GM18873 (cell line): Measurements from ENCODE around the gene ADAMTS17.
"Not testable (repeated sequence)": the region's sequence is repeated elsewhere in the genome, so short reads cannot be mapped to it uniquely, and the experiment has no call there.

Experiments
- ATAC-seq: cut with Tn5 transposase; IDR thresholded peaks from one replicate; pipeline ENCODE4 v1.9.1; 2021; ENCODE audit warnings: mild to moderate bottlenecking, moderate library complexity, moderate number of reproducible peaks; ENCODE audit not compliant: unreplicated experiment, low FRiP score

The ADAMTS17 gene

DNA sequence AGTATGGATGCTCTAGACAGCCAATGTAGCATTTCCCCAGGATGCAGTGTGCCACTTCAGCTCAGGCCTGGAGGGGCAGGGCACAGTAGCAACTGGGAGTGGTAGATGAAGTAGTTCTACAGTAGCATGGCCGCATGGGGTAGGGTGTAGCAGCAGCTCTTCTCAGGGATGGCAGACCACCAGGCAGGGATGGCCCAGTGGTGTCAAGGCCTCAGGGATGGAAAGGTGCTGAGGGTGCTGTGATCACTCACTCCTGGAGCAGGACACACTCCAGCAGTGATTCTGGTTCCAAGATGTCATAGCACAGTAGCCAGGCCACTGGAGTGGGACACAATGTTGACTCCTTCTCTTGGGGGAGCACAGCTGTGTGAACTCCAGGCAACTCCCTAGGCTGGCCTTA lies 397.6 kb downstream of the ADAMTS17 start:
- no peak for ATAC-seq

DNA sequence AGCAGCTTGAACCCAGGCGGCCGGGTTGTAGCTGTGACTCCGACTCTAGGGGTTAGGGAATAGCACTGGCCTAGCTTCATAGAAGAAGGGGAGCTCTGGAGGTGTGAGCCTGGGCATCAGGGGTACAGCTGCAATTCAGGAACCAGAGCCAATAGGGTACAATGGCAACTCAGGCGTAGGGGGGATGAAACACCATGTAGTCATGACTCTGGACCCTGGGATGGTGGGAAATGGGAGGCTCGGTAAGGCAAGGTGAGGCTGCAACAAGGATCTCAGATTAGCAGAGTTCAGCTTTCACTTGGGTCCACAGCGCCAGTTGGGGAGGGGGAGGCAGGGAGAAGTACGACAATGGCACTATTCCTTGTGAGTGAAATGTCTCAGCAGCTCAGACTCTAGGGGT lies 398.3 kb downstream of the ADAMTS17 start:
- no peak for ATAC-seq

DNA sequence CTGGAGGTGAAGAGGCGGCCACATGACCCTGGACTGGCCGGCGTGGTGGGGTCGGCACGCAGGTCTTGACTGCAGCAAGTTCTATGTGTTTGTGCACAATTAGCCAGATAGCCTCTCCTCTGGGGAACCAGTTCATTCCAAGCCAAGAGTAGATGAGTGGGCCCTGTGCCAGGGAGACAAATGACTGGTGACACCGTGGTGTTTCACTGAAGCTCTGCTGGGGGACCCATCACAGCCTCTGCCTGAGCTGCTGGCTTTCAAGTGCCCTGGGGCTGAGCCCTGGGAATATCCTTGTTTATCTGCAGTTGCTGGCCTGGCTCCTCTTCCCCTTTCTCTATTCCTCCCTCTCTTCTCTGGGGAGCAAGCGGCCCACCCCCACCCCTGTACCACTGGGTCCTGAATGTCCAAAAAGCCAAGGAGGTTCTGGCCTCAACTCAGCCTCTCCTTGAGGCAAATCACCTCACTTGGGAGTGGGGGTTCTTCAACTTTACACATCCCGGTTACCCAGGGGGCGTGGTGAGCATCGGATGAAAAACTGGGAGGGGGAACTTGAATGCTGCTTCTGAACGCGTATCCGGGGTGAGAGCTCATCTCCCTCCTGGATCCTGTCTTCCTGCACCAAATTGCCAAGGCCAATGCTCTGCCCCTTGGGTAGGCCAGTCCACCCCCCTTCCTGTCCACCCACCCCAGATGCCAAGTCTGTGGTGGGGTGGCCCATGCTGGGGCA lies 408.9 kb downstream of the ADAMTS17 start:
- no peak for ATAC-seq

DNA sequence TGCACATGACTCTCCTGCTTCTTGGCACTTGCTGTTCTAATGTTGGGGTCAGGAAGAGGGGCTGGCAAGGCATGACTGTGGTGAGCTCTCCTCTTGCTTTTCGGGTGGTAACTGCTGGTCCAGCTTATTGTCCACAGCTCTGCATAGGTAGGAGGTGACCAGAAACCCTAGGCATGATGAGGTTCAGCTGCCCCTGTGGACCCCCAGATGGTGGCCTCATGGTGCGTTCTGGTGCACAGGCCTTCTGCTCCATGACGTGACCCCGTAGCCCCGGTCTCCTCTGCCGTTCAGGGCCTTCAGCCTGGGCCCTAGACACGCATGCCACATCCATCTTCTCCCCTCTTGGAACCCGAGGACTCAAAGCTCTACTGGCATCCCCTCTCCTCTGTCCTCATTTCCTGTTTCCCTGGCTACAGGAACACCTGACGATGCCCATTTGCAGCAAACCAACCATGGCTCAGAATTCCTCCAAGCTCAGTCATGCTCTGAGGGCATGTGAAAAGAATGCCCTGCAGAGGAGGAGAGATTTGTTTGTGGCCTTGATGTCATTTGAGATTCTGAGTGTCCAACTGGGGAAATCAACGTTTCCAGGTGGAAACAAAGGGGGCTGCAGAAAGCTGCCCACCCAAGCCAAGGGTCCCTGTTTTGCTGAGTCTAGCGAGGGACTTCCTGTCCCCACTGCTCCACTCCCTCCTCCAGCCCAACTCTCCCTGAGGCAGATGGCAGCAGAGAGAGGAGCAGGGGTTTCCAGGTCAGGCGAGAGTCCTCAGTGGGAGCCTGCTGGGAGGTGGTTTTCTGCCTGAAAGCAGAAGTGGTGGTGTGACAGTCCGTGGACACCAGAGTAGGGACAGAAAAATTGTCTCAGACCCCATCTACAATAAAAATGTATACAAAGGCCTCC lies 409.8 kb downstream of the ADAMTS17 start:
- ATAC-seq: no peak

DNA sequence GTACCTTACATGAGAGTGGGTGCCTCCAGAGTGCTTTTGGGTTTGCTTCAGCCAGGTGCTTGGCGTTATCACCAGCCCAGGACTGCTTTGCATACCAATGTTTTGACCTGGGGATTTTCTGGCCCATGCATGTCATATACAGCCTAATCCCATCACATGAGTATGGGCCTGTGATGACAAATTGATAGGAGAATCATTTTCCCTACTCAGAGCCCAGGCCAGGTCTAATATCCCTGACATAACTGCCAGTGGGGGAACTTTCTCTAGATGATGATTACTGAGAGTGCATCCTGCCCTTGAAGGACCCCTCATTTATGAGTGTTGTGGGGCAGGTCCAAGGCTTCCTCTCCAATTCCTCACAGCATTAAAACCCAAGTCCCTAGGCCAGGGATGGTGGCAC lies 411.1 kb downstream of the ADAMTS17 start:
- no peak for ATAC-seq

DNA sequence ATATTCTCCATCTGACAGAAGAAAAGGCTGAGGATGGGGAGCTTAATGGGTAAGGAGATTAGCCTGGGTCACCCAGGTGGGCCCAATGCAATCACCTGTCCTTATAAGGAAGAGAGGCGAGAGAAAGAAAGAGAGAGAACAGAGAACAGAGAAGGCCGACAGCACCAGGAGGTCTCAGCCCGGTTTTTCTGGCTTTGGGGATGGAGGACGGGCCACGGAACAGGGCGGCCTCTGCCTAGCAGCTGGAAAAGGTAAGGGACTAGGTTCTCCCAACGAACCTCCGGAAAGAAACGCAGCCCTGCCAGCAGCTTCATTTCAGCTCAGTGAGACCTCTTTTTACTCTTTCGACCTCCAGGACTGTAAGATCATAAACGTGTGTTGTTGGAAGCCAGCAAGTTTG lies 412.5 kb downstream of the ADAMTS17 start:
- no peak for ATAC-seq

DNA sequence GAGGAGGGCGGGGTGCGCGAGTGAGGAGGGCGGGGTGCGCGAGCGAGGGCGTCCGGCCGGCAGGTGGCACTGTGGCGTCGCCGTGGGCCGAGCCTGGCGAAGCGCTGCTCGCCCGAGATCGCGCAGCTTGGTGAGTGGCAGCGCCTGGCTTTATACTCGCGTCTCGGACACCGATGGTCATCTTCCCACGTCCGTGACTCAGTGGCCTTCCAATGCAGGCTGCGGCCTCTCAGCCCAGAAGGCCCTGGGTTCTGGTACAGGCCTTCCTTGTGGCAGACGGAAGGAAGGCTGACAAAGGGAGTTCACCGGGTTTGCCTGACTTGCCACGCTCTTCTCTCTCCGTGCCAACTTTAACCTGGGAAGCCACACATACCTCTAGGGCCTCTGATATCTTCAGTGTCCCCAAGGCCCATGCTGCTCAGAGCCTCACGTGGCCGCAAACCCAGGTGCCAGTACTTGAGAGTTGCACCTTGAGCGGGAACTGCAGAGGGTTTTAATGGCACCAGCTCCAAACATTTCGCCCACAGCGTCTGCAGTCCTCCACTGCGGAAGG lies 413.3 kb downstream of the ADAMTS17 start:
- ATAC-seq: peak; percentile 82

DNA sequence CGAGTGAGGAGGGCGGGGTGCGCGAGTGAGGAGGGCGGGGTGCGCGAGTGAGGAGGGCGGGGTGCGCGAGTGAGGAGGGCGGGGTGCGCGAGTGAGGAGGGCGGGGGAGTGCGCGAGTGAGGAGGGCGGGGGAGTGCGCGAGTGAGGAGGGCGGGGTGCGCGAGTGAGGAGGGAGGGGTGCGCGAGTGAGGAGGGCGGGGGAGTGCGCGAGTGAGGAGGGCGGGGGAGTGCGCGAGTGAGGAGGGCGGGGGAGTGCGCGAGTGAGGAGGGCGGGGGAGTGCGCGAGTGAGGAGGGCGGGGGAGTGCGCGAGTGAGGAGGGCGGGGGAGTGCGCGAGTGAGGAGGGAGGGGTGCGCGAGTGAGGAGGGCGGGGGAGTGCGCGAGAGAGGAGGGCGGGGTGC lies 415.2 kb downstream of the ADAMTS17 start:
- not testable (repeated sequence) for ATAC-seq

DNA sequence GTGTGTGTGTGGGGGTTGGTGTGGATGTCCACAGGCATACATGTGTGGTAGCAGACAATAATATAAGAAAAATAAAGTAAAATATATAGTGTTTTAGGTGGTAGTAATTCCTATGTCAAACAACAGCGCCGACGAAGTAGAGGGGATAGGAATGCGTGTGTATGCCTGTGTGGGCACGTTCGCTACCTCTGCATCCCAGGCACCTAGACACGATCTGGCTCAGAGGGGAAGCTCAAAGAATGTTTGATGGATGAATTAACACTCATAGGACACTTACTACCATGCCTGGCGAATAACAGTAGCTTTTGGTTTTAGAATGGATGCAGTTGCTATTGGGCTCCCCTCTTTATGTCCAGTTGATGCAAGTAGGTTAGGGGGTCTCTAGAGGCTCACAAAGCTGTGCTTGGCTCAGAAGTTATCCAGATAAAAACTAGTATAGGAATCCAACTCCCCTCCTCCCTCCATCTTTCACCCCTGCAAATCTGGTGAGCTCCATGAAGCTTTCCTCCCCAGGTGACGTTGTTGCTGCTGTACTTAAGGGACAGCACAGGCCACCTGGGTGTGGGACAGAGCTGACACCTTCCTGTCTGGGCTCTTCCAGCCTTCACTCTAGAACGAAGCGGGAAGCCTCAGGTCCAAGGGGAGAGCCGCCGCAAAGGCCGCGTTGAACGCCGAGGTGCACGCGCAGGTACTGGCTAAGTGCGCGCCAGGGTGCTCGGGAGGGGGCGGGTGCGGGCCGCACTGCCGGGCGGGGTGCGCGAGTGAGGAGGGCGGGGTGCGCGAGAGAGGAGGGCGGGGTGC lies 415.9 kb downstream of the ADAMTS17 start:
- ATAC-seq: no peak

DNA sequence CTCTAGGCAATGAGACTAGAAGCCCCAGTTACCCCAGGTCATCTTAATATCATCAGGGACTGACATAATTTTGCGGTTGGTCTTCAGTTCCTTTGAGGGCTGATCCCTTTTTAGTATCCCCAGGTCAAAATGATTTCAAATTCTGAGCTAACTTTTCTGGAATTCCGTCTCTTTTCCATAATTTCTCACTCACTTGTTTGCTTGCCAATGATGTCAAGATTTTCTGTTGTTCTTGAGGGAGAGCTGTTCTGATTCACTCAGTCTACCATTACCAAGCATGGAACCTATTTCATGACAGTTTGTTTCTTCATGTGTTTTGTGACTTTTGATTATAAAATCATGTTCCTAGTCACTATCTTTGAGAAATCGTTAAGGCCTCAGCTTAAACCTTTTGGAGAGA lies 418.1 kb downstream of the ADAMTS17 start:
- no peak for ATAC-seq
